RWPE1 (cell line): ENCODE data around the gene NEDD9.

Source experiments
- CTCF ChIA-PET: fragments of 350-600 bp; sonication (Branson Sonifier 250); formaldehyde crosslinking; extraction: SDS; loops from one replicate; lab custom pipeline; 2021; lab: Yijun Ruan, JAX
- POLR2A ChIA-PET: fragments of 400-600 bp; formaldehyde crosslinking; extraction: SDS; loops from one replicate; lab custom pipeline; 2020; ENCODE audit warnings: antibody characterized with exemption; ENCODE audit not compliant: low non-redundant PET; lab: Yijun Ruan, JAX
- DNase-seq: peaks from one replicate; pipeline ENCODE4 v3.0.0; 2012; ENCODE audit warnings: low spot score
- H3K27ac ChIP-seq: fragments of 450-650 bp; 2 replicates; pipeline ENCODE4 v1.5.1; 2017
- CTCF ChIP-seq: fragments of 450-650 bp; conservative IDR thresholded peaks from 2 replicates; pipeline ENCODE4 v1.5.1; 2017; ENCODE audit warnings: low read depth, mild to moderate bottlenecking

NEDD9 gene

GRCh38 chr6:11217360-11218101 is 14.9 kb downstream of the NEDD9 start:
- DNase-seq: no peak
- POLR2A ChIA-PET: no interaction called here
- CTCF ChIA-PET: no interaction called here
- no peak for TF ChIP-seq CTCF
- no peak overlapping the region for H3K27ac ChIP-seq

GRCh38 chr6:11215773-11216172 is 16.7 kb downstream of the NEDD9 start:
- TF ChIP-seq CTCF: no peak
- no peak overlapping the region for H3K27ac ChIP-seq
- DNase-seq: no peak
- POLR2A ChIA-PET: no interaction called here
- CTCF ChIA-PET: no interaction called here

- ChIA-PET CTCF (no interaction called here), POLR2A (no interaction called here)
- TF ChIP-seq CTCF: no peak
- DNase-seq: no peak
- H3K27ac ChIP-seq: no peak overlapping the region
Observed at GRCh38 chr6:11214901-11215300, 17.6 kb downstream of the NEDD9 start.

GRCh38 chr6:11214084-11214833 is 18.2 kb downstream of the NEDD9 start:
- no peak for TF ChIP-seq CTCF
- ChIA-PET POLR2A (no interaction called here), CTCF (interaction anchor here (0.6 kb wide), 1 partner anchor 64 kb away, joined by 6 read pairs; no protein-coding TSS in a partner anchor)
- no peak for DNase-seq
- H3K27ac ChIP-seq: no peak overlapping the region

GRCh38 chr6:11213422-11214021 is 18.9 kb downstream of the NEDD9 start:
- no peak for TF ChIP-seq CTCF
- POLR2A ChIA-PET: no interaction called here
- no peak for DNase-seq
- CTCF ChIA-PET: interaction anchor here (0.6 kb wide), 1 partner anchor 64 kb away, joined by 6 read pairs; no protein-coding TSS in a partner anchor
- H3K27ac ChIP-seq: peak overlapping the region; percentile 26; the same call in 1 of the 2 replicates

GRCh38 chr6:11212664-11213063 is 19.8 kb downstream of the NEDD9 start:
- no peak overlapping the region for H3K27ac ChIP-seq
- DNase-seq: peak; percentile 42
- POLR2A ChIA-PET: no interaction called here
- CTCF ChIA-PET: interaction anchor here (0.7 kb wide), 1 partner anchor 87 kb away, joined by 3 read pairs; no protein-coding TSS in a partner anchor
- no peak for TF ChIP-seq CTCF
